HPDE6-E6E7 (cell line): ENCODE data around the gene TFG.
"Not testable (repeated sequence)": the region's sequence is repeated elsewhere in the genome, so short reads cannot be mapped to it uniquely, and the experiment has no call there.

ENCODE experiments used
- DNase-seq: peaks from one replicate; pipeline ENCODE4 v3.0.0; 2011; ENCODE audit warnings: missing footprints; ENCODE audit errors: extremely low spot score

Gene TFG

DNA sequence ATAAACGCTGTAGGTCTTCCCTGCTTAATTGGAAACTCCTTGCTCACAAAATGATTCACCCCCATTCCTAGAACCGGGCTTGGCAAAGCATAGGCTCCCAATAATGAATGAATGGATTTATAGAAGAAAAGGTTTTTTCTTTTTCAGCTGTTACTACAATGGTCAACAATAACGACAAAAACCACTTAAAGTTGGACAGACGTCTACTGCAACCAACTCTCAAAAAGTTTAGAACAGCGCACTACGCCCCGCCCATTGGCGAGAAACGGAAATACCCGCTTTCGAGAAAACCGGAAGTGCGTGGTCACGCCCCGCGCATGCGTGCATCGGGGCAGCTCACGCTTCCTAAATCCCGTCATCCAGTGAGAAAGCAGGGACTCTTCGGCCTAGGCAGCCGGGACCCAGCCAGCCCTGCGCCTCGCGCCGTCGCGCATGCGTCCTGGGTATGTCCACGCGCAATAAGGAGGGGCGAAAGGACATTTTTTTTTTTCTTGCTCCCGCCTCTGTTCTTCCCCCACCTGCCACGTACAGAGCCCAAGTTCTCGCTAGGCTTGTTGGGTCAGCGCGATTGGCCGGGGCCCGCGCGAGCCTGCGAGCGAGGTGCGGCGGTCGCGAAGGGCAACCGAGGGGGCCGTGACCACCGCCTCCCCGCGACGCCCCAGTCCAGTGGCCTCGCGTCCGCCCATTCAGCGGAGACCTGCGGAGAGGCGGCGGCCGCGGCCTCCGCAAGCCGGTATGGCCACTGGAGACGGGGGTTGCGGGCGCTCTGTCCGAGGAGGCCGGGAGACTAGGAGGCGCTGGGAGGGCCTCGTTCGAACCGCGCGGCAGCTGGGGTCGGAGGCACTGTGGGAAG lies at the start of gene TFG:
Gene TFG, plus strand, starts transcription at position 506 of the 853 bp plus-strand sequence. CDS start 4,192 bp downstream, outside the sequence.
- peak; percentile 99 for DNase-seq

DNA sequence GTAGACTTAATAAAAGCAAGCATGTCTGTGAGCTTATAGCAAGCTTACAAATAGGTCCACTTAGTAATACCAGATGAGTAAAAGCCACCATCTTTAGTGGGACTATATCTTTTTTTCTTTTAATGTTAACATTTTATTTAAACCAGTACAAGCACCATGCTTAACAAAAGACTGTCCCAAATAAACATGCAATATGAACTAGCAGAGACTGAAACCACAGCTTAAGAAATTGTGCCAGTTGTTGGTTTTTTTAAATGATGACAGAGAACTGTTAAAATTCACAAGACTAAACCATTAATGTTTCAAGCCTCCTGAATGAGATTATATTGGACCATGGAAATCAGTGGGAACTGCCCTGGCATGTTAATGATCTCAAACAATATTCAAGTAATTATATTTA lies 48.0 kb upstream of the TFG start:
- not testable (repeated sequence) for DNase-seq

DNA sequence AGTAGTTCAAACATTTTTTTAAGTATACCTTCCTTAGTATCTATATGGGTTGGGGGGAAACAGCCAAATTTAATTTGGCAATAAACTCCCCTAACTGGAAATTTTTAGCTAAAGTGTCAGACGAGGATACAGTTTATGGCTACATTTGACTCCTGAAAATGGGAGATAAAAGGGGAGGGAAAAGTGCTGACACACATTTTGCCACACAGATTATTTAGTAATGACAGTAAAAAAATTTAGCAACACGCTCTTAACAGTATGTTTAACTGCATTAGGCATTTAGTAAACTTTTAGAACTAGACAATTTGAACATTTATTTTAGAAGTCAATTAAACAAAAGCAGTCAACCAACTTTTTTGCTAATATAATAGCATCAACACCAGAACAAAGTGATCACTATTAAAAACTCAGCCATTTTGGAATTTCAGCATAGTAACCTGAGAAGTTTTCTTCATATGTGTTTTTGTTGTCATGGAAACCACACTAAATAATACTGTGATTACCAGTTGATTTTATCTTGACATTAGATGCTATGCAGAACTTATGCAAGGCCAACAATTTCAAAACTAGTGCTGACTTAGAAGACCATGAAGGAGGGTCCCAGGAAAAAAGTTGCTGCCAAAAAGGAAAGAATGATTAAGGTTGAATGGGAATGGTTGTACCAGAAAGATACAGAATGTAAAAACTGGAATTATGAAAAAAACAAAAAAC lies 47.0 kb upstream of the TFG start:
- DNase-seq = no peak

DNA sequence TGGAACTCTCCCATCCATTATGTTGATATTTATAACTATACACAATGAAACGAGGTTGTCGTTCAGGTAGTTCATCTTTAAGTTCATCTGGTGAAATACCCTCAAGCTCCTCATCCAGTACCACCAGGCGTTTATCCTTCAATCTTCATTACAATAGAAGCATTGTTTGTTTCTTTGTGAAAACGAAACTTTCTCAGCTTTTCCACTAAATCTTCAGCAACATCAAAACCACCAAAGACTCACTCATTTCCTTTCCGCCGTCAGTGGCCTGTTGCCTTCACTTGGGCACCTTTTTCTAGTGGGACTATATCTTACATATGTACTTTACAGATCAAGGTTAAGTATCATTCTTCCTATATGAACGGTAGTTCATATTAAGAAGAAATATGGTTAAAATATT lies 44.1 kb upstream of the TFG start:
- DNase-seq = no peak

DNA sequence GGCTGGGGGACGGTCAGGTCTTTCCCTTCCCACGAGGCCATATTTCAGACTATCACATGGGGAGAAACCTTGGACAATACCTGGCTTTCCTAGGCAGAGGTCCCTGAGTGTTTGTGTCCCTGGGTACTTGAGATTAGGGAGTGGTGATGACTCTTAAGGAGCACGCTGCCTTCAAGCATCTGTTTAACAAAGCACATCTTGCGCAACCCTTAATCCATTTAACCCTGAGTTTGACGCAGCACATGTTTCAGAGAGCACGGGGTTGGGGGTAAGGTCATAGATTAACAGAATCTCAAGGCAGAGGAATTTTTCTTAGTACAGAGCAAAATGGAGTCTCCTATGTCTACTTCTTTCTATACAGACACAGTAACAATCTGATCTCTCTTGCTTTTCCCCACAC lies 42.6 kb upstream of the TFG start:
- not testable (repeated sequence) for DNase-seq

- DNase-seq = not testable (repeated sequence)
Measured at GRCh38 chr3:100667316-100667715, 42.0 kb upstream of the TFG start.

DNA sequence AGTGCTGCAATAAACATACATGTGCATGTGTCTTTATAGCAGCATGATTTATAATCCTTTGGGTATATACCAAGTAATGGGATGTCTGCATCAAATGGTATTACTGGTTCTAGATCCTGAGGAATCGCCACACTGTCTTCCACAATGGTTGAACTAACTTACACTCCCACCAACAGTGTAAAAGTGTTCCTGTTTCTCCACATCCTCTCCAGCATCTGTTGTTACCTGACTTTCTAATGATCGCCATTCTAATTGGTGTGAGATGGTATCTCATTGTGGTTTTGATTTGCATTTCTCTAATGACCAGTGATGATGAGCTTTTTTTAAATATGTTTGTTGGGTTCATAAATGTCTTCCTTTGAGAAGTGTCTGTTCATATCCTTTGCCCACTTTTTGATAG lies 38.3 kb upstream of the TFG start:
- not testable (repeated sequence) for DNase-seq

- no peak for DNase-seq
Measured at GRCh38 chr3:100681496-100681895, 27.8 kb upstream of the TFG start.

GRCh38 chr3:100682056-100682853 lies 27.0 kb upstream of the TFG start:
- DNase-seq = no peak

GRCh38 chr3:100682854-100683760 lies 26.2 kb upstream of the TFG start:
- no peak for DNase-seq

GRCh38 chr3:100693225-100693624 lies 16.1 kb upstream of the TFG start:
- no peak for DNase-seq

DNA sequence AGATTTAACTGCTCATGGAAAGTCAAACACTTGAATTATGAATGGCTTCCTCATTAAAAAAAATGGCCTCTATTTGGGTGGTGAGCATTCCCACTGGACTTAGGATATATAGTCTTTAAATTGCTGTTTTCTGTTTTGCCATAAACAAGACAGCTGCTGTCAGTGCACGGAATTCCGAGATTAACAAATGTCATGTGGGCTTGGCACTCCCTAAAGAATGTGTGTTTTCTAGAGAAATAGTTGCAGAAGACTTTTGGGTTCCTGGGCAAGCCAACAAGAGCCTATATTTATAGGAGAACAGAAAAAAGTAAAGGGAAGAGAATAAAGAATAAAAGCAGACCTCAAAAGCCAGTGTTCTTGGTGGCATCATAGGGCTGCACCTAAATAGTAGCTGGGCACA lies 13.6 kb upstream of the TFG start:
- DNase-seq = no peak

GRCh38 chr3:100696161-100696560 lies 13.1 kb upstream of the TFG start:
- DNase-seq = peak; percentile 7

DNA sequence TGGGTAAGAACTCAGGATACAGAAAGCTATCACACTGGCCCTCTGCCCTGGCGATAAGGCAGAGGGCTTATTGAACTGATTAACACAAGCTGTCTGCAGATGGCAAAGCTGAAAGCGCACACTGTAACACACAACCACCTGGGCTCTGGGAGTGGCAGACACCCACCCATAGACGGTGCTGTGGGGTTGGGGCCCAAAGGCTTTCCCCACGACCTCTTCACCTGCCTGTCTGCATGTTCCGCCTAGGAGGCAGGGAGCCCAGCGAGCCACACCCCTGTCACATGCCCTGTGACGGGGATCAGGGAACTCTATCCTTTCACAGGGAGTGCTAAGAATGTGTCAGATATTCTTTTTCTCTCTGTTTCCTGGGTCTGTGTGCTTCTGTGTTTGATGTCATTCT lies 12.1 kb upstream of the TFG start:
- DNase-seq = no peak

- no peak for DNase-seq
Measured at GRCh38 chr3:100697723-100698285, 11.5 kb upstream of the TFG start.

- DNase-seq = no peak
Measured at GRCh38 chr3:100698736-100699135, 10.6 kb upstream of the TFG start.

- DNase-seq = no peak
Measured at GRCh38 chr3:100700708-100701107, 8.6 kb upstream of the TFG start.

DNA sequence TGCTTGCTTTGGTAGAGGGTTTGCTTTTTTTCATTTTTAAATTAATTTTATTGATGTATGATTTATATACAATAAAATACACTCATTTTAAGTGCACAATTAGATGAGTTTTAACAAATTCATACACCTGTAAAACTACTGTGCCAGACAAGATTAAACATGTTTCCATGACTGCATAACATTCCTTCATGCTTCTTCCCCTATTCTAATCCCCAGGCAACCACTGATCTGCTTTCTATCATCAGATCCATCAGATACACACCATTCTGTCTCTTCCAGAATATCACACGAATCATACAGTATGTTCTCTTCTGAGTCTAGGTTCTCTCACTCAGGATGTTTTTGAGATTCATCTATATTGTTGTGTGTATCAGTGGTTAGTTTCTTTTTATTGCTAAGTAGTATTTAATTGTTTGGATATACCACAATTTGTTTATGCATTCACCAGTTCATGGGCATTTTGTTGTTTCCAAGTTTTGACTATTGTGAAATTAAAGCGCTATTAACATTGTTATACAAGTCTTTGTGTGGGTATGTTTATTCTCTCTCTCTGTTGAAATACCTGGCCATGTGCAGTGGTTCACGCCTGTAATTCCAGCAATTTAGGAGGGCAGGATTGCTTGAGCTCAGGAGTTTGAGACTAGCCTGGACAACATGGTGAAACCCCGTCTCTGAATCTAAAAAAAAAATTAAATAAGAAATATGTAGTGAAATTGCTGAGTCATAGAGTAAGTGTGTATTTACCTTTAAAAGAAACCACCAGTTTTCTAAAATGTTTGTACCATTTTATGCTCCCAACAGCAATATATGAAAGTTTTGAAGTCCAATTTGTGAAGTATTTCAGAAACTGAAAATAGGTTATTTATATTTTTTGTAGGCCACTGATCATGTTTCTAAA lies 7.0 kb upstream of the TFG start:
- DNase-seq = peak; percentile 31

- no peak for DNase-seq
Measured at GRCh38 chr3:100702980-100703345, 6.3 kb upstream of the TFG start.

DNA sequence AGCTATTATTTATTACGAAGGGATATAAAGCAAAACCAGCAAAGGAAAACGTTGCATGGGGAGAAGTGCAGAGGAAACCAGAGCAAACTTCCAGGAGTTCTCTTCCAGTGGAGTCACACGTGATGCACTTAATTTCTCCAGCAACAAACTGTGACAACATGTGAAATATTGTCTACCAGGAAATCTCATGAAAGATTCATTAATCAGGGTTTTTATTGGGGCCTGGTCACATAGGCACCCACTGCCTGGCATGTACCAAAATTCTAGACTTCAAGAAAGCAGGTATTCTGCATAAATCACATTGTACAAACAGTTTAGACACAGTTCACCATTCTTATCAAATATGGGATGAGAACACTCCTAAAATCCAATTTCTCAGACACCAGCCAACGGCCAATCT lies 5.4 kb upstream of the TFG start:
- no peak for DNase-seq
